K562 (cell line): Measurements from ENCODE around the gene GLI1. TPM values are rescaled to one million over a fixed set of nuclear protein-coding genes. Genes with fewer than 3 reads are reported as not detected.

Experiments used
- ATAC-seq: fragments of 200-7000 bp; cut with Tn5 transposase; 3 replicates; pipeline ENCODE4 v1.9.1; 2020; ENCODE audit warnings: moderate library complexity
- BruUV-seq: library from RNA; stranded (reverse); fragments of 400-500 nt; replicated peaks from 2 replicates; lab custom pipeline; 2021; lab: Mats Ljungman, UMichigan
- CTCF ChIA-PET: fragments of 300-600 bp; formaldehyde crosslinking; extraction: SDS; loops from one replicate; lab custom pipeline; 2021; ENCODE audit warnings: low intra/inter-chr PET ratio; lab: Yijun Ruan, JAX
- POLR2A ChIA-PET: fragments of 300-600, 350-650 bp; sonication (Branson Sonifier 250); formaldehyde crosslinking; extraction: SDS; loops from one replicate; lab custom pipeline; 2021; ENCODE audit warnings: antibody characterized with exemption, inconsistent platforms; lab: Yijun Ruan, JAX
- DNase-seq, 4 experiments: peaks; one replicate each; pipeline versions ENCODE4 v3.0.0 to v3.0.0-alpha.2; 2011 to 2018; ENCODE audit warnings: low spot score in 3 of 4, mixed read lengths in 3 of 4; ENCODE audit errors: extremely low read depth in 1 of 4
- FAIRE-seq: peaks from 2 replicates; lab custom pipeline; 2011; peaks lifted over from hg19 to GRCh38; lab: Jason Lieb, UNC
- H2AFZ ChIP-seq: 2 replicates; pipeline ENCODE4 v1.6.0; 2011; ENCODE audit warnings: low read depth, low read length, control low read depth, inconsistent platforms
- H3K27ac ChIP-seq: fragments of 200-600 bp; 3 replicates; pipeline ENCODE4 v1.8.0; 2011; ENCODE audit warnings: low read depth, mild to moderate bottlenecking, control low read depth, inconsistent platforms, low read length, moderate library complexity, mixed read lengths; ENCODE audit errors: extremely low read depth
- H3K27me3 ChIP-seq, 2 experiments: fragments of 300-600 bp in 1 of 2; 2 replicates in 1 of 2; 3 replicates in 1 of 2; pipeline versions ENCODE4 v1.6.0 to v1.8.0; 2011; ENCODE audit warnings: inconsistent platforms in 2 of 2, low read length in 2 of 2, mild to moderate bottlenecking in 1 of 2, mixed read lengths in 1 of 2, moderate library complexity in 1 of 2; ENCODE audit not compliant: control insufficient read depth in 2 of 2, insufficient read depth in 2 of 2
- H3K36me3 ChIP-seq: fragments of 300-600 bp; 3 replicates; pipeline ENCODE4 v1.8.0; 2011; ENCODE audit warnings: mild to moderate bottlenecking, low read length, inconsistent platforms; ENCODE audit not compliant: control insufficient read depth, insufficient read depth
- H3K4me1 ChIP-seq, 2 experiments: fragments of 200-600 bp in 1 of 2; replicated peaks in 1 of 2; 2 replicates in 1 of 2; 3 replicates in 1 of 2; pipeline versions ENCODE4 v1.5.1 to v1.8.0; 2011; ENCODE audit warnings: inconsistent platforms in 2 of 2, low read length in 2 of 2, mild to moderate bottlenecking in 1 of 2, mixed read lengths in 1 of 2, moderate library complexity in 1 of 2; ENCODE audit not compliant: control insufficient read depth in 2 of 2, insufficient read depth in 2 of 2
- H3K4me2 ChIP-seq: 2 replicates; pipeline ENCODE4 v1.6.1; 2011; ENCODE audit warnings: low read length, control low read depth, inconsistent platforms, mixed read lengths; ENCODE audit not compliant: insufficient read depth
- H3K4me3 ChIP-seq: fragments of 200-600 bp; sonication (generic), shearing (Covaris generic); 2 replicates; pipeline ENCODE4 v1.5.1; 2016; ENCODE audit warnings: control low read depth, inconsistent platforms
- H3K79me2 ChIP-seq: fragments of 200-600 bp; 3 replicates; pipeline ENCODE4 v1.8.0; 2011; ENCODE audit warnings: low read length, inconsistent platforms; ENCODE audit not compliant: control insufficient read depth, insufficient read depth
- H3K9ac ChIP-seq, 2 experiments: 2 replicates each; pipeline versions ENCODE4 v1.6.0 to v1.6.1; 2011; ENCODE audit warnings: low read depth in 2 of 2, low read length in 2 of 2, control low read depth in 1 of 2, inconsistent platforms in 1 of 2, mild to moderate bottlenecking in 1 of 2, mixed read lengths in 1 of 2; ENCODE audit not compliant: insufficient read depth in 1 of 2
- H3K9me1 ChIP-seq: one replicate; pipeline ENCODE4 v1.6.0; 2011; ENCODE audit warnings: inconsistent platforms, mild to moderate bottlenecking, low read length, moderate library complexity; ENCODE audit not compliant: control insufficient read depth, insufficient read depth
- H3K9me3 ChIP-seq: replicated peaks from 2 replicates; pipeline ENCODE4 v1.5.1; 2011; ENCODE audit warnings: low read depth, low read length, inconsistent platforms; ENCODE audit not compliant: control insufficient read depth, insufficient read depth
- H4K20me1 ChIP-seq: replicated peaks from 2 replicates; pipeline ENCODE4 v1.6.1; 2011; ENCODE audit warnings: low read length, inconsistent platforms, mixed read lengths; ENCODE audit not compliant: control insufficient read depth, insufficient read depth
- ARID2 ChIP-seq: fragments of 450-650 bp; IDR thresholded peaks from 2 replicates; pipeline ENCODE4 v1.6.1; 2017; ENCODE audit warnings: antibody characterized with exemption, mild to moderate bottlenecking
- CUX1 ChIP-seq: fragments of 200-800 bp; sonication (Bioruptor generic); IDR thresholded peaks from 2 replicates; pipeline ENCODE4 v1.6.1; 2016; ENCODE audit warnings: missing genetic modification characterization, missing compliant biosample characterization
- HNRNPLL ChIP-seq: fragments of 200-400 bp; formaldehyde crosslinking; IDR thresholded peaks from 2 replicates; pipeline ENCODE4 v1.6.1; 2017; ENCODE audit warnings: low read length, low read depth, mild to moderate bottlenecking; ENCODE audit not compliant: poor library complexity, severe bottlenecking
- MEF2D ChIP-seq: conservative IDR thresholded peaks from 2 replicates; pipeline ENCODE4 v1.6.1; 2016; ENCODE audit warnings: low read depth, missing genetic modification characterization, missing compliant biosample characterization
- NFIC ChIP-seq: fragments of 450-650 bp; IDR thresholded peaks from 2 replicates; pipeline ENCODE4 v1.6.1; 2017; ENCODE audit warnings: mild to moderate bottlenecking, inconsistent platforms
- PKNOX1 ChIP-seq: fragments of 450-650 bp; IDR thresholded peaks from 2 replicates; pipeline ENCODE4 v1.6.1; 2016
- RBBP5 ChIP-seq: fragments of 200-600 bp; sonication (generic); IDR thresholded peaks from 2 replicates; pipeline ENCODE4 v1.6.1; 2012; ENCODE audit warnings: borderline replicate concordance, mild to moderate bottlenecking, low read length, control low read depth, inconsistent platforms; ENCODE audit not compliant: insufficient read depth, poor library complexity, severe bottlenecking
- TCF3 ChIP-seq: sonication (generic); formaldehyde crosslinking; IDR thresholded peaks from 2 replicates; pipeline ENCODE4 v1.4.0; 2020; ENCODE audit warnings: mild to moderate bottlenecking, missing genetic modification reagents
- ZNF639 ChIP-seq, 2 experiments: fragments of 200-800 bp in 1 of 2; sonication (Bioruptor generic) in 1 of 2; sonication (generic) in 1 of 2; formaldehyde crosslinking in 1 of 2; IDR thresholded peaks in 1 of 2; conservative IDR thresholded peaks in 1 of 2; 2 replicates each; pipeline versions ENCODE4 v1.5.0 to v1.6.1; 2016 to 2020; ENCODE audit warnings: missing compliant biosample characterization in 1 of 2, missing genetic modification characterization in 1 of 2, missing genetic modification reagents in 1 of 2
- WGBS: fragments of 100-300 bp; shearing (Covaris generic); methylation state at CpG from one replicate; pipeline ENCODE4 v1.1.6; 2016; ENCODE audit warnings: low coverage, mixed read lengths; ENCODE audit not compliant: insufficient coverage; ENCODE audit errors: missing lambda C conversion rate; 5-methylcytosine and 5-hydroxymethylcytosine counted together
- in situ Hi-C: fragments of 300-500 bp; cut with MboI; formaldehyde crosslinking; loops from 4 replicates; pipeline ENCODE4 v1.15.0; 2018; ENCODE audit warnings: inconsistent platforms, mixed read lengths
- intact Hi-C: fragments of 100-400 bp; cut with micrococcal nuclease; formaldehyde crosslinking; loops from 2 replicates; pipeline ENCODE4 v1.14.2; 2022
- polyA plus RNA-seq, 8 experiments: library from polyadenylated mRNA; depleted of rRNA in 4 of 8; stranded (reverse) in 5 of 8; unstranded in 3 of 8; fragments of >200 nt; fragmentation: Nextera tagmentation in 2 of 8; fragmentation: Illumina TruSeq in 1 of 8; extraction: Ambion mirVana in 2 of 8; extraction: Trizol in 1 of 8; gene quantifications; 2 replicates each; pipeline versions ENCODE4 v1.2.1 to v1.2.3, GENCODE V29; 2011 to 2014; ENCODE audit warnings: inconsistent platforms in 1 of 8, missing spikeins in 1 of 8
- total RNA-seq, 7 experiments: library from RNA; depleted of rRNA in 6 of 7; stranded (reverse); fragments of >200 nt in 6 of 7; fragmentation: Illumina TruSeq in 2 of 7; extraction: Trizol in 2 of 7; gene quantifications; 2 replicates each; pipeline versions ENCODE4 v1.2.1 to v1.2.3, GENCODE V29; 2011 to 2021; ENCODE audit warnings: low replicate concordance in 1 of 7

Gene GLI1
- total and polyA plus RNA-seq, 9 of the 15 experiments (the other 6 are each of a cell fraction or from before 2014, with no cell fraction given): 0.24 to 3.7 (median 0.61) TPM

- no peak for TF ChIP-seq CUX1 (CRISPR knock-in tag)
- TF ChIP-seq ARID2: no peak
Observed at GRCh38 chr12:57416039-57416996, 43.3 kb upstream of the GLI1 start (continued).

- Histone ChIP-seq H3K4me3 (no peak overlapping the region), H3K9ac (peak overlapping the region in 1 of 2 experiments; percentile 42; a peak in 1 of 4 replicates), H3K4me1 (peaks cover 14 to 22% of the 10 kb centered on the region in 2 experiments), H2AFZ (peak overlapping the region; percentile 12; the same call in 1 of the 2 replicates), H3K9me1 (no peaks in the 10 kb centered on the region), H3K9me3 (no peaks in the 10 kb centered on the region), H3K79me2 (peaks cover 11% of the 10 kb centered on the region; the same call in 2 of the 3 replicates), H3K27ac (peak overlapping the region; percentile 46; the same call in 1 of the 3 replicates), H3K36me3 (peaks cover 7% of the 10 kb centered on the region; the same call in 1 of the 3 replicates), H3K27me3 (no peaks in the 10 kb centered on the region), H3K4me2 (peak overlapping the region; percentile 24; the same call in 1 of the 2 replicates), H4K20me1 (no peaks in the 10 kb centered on the region)
- ChIA-PET CTCF (no interaction called here), POLR2A (interaction anchor here (0.7 to 1.8 kb wide), 7 partner anchors 8 to 102 kb away, joined by 3 to 11 read pairs (median 4); partner anchors contain the start of genes DDIT3 and INHBC)
- BruUV-seq: no TSS peak
- FAIRE-seq (peak; percentile 49), DNase-seq (peak in 1 of 4 experiments; percentile 18), ATAC-seq (peak; percentile 60)
- 47% methylated on average over 9 of the region's 9 CpGs for WGBS
- in situ Hi-C loops (no loop called here), intact Hi-C loops (no loop called here)
- TF ChIP-seq TCF3 (CRISPR knock-in tag) (0 out of 2 replicates have a peak, but pooled peaks have one; percentile 21), ZNF639 (CRISPR knock-in tag; conservative IDR thresholded peaks at IDR 0.05 in 1 of 2, IDR thresholded peaks at IDR 0.05 in 1 of 2) (0 out of 4 replicates have a peak, but pooled peaks of 1 of the 2 experiments have one; percentile 21), PKNOX1 (peak; percentile 83), RBBP5 (no peak), NFIC (peak; percentile 49), MEF2D (0 out of 2 replicates have a peak, but pooled peaks have one; percentile 34), HNRNPLL (peak; percentile 79)
Observed at GRCh38 chr12:57418255-57418654, 41.3 kb upstream of the GLI1 start.
